ENCODE results near the gene AASS.
"Not testable (repeated sequence)": the region's sequence is repeated elsewhere in the genome, so short reads cannot be mapped to it uniquely, and the experiment has no call there.

Gene AASS

DNA sequence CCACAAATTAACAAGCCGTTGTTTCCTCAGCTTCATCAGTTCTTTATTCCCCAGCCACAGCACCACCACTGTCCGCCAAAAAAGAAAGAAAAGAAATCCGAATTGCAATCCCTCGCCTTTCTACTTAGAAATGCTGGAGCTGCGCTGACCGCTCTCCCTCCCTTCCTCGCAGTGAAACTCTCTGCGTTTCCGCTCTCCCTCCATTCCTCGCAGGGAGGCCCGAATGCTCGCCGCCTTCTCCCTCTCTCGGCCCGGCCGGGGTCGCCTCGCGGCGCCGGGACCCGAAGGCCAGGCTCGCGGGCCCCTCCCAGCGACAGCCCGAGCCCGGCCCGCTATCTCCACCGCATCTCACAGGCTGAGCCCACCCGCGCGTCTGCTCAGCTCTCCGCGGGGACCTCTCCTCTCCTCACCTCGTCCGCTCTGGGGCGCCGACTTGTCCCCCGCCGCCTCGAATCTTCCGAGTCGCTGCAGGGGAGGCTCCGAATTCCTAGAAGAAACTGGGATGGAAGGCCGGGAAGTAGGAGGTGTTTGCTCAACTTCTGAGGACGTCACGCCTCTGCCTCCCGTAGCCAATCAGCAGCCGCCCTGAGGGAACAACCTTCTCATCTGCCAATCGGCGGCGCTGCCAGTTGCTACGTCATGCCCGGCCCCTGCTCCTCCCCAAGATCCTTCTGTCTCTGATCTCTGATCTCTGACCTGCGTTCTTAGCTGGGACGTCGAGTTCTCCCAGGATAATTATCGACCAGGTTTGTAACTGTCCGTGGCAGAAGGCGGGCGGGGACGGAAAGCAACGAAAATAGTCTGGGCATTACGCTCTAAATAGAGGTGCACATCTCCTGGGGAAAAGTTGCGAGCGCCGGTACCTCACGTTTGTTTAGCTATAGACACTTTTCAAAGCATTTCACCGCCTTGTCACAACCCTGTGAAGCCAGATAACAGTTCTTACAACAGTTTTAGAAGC, at the start of gene AASS:
AASS (minus strand) TSS at position 499 of the 961 bp plus-strand sequence. CDS start 10,523 bp downstream, outside the sequence.
- DNase-seq (ENCODE audit: low spot score), result peak; percentile 99

DNA sequence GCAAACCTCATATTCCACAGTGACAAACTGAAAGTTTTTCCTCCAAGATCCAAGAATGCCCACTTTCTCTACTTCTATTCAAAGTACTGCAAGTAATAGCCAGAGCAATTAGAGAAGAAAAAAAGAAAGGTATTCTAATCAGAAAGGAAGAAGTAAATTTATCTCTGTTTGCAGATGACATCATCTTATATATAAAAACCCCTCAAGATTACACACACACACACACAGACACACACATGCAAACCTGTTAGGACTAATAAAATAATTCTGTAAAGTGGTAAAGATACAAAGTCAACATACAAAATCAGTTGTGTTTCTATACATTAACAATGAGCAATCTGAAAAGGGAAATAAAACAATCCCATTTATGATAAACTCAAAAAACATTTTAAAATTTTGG, 44.7 kb upstream of the AASS start:
- no peak for DNase-seq (ENCODE audit: low spot score)

DNA sequence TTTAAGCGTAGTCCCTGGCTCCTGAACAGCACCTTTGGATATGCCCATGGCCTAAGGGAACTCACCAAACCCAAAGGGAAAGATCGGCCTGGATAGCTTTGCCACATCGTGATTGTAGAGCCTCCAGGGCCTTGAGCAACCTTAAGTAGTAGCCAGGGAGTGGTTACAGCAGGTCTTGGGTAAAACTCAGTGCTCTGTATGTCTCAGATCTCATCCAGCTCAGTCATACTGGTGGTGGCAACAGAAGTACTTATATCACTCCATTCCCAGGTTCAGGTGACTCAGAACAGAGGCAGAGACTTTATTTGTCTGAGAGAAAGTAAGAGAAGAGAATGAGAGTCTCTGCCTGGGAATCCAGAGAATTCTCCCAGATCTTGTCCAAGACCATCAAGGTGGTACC, 39.1 kb upstream of the AASS start:
- DNase-seq (ENCODE audit: low spot score), result no peak

DNA sequence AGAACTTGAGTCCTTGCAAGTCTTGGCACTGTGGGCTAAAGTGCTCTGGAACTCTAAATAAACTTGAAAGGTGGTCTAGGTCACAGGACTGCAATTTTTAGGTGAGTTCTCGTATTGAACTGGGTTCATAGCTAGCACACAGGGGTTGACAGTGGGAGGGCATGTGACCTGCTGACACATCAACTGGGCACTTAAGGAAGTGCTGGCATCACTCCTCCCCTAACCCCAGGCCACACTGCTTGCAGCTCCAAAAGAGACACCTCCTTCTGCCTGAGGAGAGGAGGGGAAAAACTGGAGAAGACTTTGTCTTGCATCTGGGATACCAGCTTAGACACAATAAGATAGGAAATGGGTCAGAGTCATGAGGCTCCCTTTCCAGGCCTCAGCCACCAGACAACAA, 38.0 kb upstream of the AASS start:
- DNase-seq (ENCODE audit: low spot score), result no peak

DNA sequence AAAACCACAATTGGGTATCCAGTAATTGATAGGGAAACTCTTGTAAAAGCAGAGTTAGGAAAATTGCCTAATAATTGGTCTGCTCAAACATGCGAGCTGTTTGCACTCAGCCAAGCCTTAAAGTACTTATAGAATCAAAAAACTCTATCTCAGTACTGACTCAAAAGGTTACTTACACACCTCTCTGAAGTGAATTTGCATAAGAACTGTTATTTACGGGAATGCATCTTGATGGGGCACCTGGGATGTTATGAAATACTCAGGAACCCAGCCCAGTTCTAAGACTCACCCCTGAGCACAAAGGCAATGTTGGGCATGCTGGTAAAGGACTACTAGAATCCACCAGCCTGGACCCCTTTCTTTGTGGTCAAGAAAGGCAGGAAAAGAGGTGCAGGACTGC, 28.1 kb upstream of the AASS start:
- not testable (repeated sequence) for DNase-seq (ENCODE audit: low spot score)

DNA sequence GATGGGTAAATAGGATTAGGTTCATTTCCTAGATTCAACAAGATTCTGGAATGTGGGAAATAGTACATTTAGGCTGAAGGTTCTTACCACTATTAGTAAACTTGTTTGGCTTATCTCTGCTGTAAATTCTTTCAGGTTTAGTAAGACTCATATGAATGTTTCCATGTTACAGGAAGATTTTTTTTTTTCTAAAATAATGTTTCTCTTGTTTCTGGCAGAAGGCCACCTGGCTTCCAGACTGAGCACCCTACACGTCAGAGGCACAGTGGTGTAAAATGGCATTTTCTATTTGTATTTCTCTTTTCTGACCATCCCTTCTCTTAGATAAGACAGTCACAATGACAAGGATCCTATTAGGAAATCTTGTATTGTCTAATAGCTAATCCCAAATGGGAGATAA, 22.7 kb upstream of the AASS start:
- DNase-seq (ENCODE audit: low spot score), result no peak

DNA sequence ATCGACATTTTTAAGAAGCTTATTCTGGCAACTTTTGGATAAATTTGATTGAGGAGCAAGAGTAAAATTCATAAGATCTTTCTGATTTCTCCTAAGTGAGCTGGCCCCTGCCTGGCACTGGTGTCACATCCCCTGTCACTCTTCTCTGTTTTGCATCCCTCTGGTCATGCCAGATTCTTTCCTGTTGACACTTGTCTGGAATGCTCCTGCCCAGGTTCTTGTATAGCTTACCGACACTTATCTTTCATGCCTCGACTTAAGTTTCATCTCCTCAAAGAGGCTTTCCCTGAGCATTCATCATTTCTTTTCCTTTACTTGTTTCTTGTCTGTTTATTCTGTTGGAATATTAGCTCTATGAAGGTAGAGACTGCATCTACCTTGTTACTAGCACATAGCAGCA, 22.2 kb upstream of the AASS start:
- no peak for DNase-seq (ENCODE audit: low spot score)

DNA sequence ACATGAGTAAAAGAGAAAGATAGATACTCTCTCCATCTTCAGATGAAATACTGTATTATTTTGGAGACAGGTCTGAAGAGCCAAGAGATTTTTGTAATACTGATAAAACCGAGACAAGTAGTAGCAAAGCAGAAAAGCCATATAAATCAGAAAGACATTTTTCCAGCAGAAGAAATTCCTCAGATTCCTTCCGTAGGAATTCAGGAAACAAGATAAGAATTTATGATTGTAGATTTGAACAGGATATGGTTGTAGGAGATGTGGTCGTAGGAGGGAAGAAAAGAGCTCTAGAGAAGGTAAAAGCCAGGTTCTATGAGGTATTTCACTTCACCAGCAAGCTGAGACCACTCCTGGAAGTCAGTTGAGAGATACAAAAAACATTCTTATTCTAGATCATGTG, 17.6 kb upstream of the AASS start:
- no peak for DNase-seq (ENCODE audit: low spot score)

DNA sequence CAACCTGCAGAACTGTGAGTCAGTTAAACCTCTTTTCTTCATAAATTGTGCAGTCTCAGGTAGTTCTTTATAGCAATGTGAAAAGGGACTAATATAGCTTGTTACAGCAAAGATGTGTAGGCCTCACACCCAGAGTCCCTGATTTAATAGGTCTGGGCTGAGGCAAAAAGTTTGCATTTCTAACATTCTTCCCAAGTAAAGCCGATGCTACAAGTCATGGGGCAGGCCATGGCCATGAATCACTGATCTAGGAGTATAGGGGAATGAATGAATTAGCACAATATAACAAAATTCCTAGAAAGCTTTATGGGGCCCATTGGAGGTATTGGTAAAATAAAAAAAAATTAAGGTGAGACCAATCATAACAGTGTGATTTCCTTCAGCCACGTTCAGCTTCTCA, 11.5 kb upstream of the AASS start:
- DNase-seq (ENCODE audit: low spot score), result no peak

DNA sequence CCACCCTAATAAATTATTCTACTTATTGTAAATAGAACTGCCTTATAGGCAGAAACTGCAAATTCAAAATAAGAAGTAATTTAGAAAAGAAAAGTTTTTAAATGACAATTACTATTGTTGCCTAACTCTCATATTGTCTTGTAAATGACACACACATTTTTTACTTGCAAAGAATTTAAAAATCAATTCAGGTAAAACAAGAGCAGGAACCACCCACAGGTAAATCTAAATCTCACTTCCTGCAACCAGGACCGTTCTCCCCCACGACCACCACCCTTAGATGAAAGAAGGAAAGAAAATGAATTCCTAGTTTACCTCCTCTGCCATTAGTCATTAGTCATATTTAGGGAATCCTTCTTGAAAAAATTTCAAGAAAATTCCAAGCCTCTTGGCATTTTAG, 4.8 kb upstream of the AASS start:
- no peak for DNase-seq (ENCODE audit: low spot score)

DNA sequence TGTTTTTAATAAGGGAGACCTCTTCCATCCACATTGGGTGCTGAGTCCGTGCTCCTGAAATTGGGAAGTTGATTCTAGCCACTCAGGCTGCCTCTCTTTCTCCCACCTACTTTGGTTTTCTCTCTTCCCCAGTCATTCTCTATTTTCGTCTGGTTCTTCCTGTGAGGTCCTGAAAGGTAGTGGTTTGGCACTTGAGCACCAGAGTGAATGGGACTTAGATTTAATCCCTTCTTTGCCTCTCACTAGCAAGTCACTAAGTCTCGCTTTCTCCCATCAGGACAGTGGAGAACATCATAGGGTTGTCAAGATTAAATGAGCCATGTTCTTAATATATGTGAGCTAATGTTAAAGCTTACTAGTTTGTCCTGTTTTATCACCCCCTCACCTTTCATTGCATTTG, 4.0 kb upstream of the AASS start:
- DNase-seq (ENCODE audit: low spot score), result no peak

DNA sequence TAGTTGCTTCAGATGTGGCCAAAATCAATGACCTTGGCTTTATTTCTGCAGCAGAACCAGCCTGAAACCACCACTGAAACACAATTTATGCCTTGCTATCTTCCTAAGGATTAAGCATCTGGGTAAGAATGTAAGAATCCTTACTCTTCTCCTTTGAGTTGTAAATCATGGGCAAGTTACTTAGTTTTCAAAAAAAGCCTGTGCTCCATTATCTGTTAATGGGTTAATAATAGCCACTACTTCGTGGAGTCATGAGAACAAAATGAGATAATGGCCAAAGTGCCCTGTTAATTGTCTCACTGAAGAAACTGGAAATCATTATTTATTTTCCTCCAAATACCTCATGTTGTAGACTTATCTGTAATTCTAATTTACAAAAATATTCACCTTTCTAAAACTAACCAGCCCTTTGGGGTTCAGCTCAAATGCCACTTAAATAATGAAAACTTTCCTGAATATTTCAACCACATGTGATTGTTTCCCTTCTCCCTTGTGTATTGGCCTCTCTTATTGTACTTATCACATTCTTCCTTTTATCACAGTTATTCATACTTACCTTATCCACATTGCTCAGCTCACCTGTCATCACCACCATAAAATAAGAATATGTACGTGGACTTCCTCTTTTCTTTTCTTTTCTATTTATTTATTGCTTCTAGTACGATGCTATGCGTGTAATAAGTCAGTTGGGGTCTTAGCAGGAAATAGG, 2.0 kb upstream of the AASS start:
- DNase-seq (ENCODE audit: low spot score), result no peak

DNA sequence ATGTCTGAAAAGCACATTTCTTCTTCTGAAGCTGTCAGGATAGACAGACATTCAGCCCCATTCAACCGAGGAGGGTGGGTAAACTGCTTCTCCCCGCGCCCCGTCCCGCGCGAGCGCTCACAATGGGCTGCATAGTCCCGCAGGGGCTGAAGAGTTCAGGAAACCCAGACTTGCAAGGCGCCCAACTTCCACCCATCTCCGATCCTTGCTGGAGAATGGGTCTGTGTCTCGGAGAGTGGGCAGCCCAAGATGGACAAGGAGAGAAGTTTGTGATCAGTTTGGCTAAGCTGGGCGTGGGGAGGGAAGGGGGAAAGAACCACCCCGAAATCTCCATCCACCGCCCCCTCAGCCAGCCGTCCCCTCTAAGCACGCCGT, 686 bp downstream of the AASS start:
- peak; percentile 48 for DNase-seq (ENCODE audit: low spot score)

DNA sequence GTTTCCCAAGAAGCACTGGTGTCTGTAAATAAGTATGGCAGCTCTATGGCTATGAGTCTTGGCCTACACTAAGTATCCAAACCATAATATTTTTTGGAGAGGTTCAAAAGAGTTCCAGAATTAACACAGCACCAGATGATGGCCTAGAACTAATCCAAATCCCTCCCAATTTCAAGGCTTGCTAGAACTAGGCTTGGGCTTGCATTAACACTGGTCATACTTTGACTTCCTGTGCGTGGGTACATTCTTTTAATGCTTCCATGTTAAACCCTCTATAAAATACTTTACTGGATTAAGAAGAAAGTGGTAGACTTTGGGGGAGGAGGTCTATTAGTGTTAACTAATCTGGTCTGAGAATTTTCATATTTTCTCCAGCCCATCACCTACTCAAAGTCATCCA, 3.1 kb downstream of the AASS start:
- peak; percentile 13 for DNase-seq (ENCODE audit: low spot score)

DNA sequence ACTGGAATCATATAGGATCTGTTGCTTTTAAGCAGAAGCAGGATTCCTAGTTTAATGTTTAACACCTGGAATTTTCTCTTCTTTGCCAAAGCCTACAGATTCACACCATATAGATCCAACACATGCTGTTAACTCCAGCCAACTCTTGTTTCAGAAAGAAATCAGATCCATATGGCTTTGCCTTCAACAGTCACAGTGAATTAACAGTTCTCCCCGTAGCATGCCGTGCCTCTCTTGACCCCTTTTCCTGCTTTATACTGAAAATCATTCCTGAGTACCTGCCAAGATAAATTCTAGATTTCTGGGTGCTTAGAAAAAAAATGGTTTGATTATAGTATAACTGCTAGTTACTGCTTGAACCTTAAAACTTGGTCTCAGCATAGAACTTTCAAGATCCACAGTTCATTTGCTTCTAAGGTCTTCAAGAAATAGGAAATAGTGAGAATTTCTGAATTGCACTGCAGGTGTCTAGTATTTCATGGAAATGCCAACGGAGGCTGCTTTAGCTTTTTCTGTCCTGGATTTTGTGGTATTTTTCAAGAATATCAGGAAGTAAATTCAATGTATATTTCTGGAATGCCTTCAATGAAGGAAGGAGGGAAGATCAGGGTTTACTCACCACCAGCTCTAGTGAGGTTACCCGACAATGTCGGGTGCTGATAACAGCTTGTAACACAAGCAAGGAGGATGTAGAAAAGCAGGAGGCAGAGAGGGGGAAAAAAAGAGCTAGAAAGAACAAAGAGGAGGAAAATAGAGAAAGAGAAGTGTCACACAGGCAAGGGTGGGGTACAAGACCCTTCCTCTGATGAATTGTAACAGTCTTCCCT, 6.6 kb downstream of the AASS start:
- peak; percentile 69 for DNase-seq (ENCODE audit: low spot score)

DNA sequence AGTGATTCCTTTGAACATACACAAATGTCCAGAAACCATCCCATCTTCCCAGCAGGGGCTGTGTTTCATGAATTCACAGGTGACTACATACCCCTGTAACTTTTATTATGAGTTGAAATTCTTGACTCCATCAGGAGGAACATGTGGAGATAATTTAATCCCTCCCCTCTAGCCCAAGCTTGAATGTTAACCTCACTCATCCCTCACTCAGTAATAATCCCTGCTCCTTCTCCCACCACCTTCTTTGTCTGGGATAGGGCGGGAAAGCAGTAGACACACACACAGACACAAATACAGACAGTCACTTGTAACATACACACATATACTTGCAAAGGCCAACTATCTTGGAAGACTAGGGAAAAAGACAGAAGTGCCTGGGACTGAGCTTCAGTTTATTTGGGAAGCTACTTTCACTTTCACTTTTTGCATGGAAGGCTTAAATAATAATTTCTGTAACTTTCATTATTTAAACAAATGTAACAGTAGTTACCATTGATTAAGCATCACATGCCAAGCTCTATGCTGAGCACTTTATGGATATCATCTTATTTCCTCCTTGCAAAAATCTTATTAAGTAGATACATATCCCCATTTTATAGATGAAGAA, 7.3 kb downstream of the AASS start:
- peak; percentile 39 for DNase-seq (ENCODE audit: low spot score)

DNA sequence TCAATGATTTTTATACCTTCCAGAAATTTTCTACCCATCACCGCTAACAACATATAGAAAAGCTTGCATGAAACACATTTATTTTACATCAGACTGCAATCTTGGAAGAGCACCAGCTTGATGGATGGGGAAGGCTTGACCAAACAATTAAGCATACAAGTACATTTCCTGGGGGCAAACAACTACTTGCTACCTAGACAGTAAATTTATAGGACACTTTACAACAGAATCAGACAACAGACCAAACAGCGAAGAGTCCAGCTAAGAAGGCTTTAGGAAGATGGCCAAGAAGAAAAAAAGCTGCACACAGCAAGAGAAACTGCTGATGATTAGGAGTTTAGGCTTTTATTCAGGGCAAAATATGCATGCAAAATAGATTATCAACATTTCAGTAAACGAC, 8.0 kb downstream of the AASS start:
- no peak for DNase-seq (ENCODE audit: low spot score)

DNA sequence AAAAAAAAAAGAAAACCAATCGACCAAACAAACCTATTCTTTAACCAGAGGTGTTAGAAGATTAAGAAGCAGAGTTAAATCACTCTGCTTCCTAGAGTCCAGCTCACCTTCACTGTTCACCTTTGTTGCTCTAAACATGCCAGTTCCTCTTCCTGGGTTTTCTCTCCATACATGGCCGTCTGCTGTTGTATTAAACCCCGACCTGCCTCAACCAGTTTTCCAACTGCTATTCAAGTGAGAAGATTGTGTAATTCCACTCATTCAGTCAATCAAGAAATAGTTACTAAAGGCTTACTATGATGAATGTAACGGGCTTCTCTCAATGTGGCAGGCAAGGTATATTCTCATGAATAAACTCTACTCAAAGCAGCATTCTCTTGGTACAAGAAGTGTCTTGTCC, 8.8 kb downstream of the AASS start:
- DNase-seq (ENCODE audit: low spot score), result no peak

DNA sequence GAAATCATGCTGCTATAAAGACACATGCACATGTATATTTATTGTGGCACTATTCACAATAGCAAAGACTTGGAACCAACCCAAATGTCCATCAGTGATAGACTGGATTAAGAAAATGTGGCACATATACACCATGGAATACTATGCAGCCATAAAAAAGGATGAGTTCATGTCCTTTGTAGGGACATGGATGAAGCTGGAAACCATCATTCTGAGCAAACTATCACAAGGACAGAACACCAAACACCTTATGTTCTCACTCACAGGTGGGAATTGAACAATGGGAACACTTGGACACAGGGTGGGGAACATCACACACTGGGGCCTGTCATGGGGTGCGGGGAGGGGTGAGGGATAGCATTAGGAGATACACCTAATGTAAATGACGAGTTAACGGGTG, 9.3 kb downstream of the AASS start:
- DNase-seq (ENCODE audit: low spot score), result not testable (repeated sequence)

DNA sequence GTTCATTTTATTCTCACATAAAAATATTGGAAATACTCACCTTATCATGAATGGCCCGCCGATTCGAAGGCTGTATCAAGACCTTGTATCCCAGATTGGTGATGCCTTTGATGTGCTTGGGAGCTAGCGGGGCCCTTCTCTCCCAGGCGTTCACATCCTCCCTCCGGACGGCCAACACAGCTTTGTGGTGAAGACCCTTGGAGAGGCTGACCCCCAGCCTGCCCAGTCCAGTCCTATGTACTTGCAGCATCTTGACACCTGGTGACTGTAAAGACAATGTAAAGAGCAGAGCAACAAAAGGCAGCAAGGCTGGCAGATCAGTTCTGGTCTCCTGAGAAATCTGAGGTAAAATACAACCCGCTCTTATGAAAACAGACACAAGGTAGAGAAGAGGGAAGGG, 10.6 kb downstream of the AASS start:
- DNase-seq (ENCODE audit: low spot score), result no peak

DNA sequence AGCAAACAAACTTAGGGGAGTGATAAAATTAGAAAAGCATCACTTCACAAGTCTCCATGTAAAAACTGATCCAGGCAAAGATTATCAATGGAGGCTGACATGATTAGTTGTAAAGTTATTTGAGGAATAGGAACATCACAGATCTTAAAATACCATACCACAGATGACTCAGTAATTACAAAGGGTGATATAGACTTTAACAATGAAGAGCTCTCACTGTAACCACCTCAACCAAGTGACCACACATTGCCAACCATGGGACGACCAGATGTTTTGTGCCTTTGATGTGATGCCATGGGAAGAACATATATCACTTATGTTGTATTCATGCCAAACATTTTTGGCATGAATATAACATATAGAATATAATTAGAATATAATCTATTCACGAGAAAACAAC, 11.7 kb downstream of the AASS start:
- peak; percentile 65 for DNase-seq (ENCODE audit: low spot score)

DNA sequence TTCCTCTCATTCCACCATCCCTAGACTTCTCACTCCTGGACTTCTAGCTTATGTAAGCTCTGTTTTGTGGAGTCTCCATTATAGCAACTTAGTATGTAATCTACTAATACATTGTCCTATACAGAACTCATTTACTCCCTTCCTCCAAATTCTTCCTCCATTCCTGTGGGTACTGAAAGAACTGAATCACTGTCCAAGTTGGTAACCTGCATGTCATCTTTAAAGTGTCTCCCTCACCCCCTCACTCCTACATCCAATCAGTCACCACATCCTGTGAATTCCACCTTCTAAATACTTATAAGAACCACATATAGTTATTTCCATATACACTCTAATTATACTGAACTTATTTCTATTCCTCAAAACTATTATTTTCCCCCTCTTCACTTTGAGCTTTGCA, 20.3 kb downstream of the AASS start:
- DNase-seq (ENCODE audit: low spot score), result no peak

Data from RKO (cell line).